Measurements from ENCODE around the gene RNF112.

RNF112 gene

GRCh38 chr17:19378416-19379360 lies 32.3 kb upstream of the RNF112 start, which contains the start of gene MAPK7 (continued):
- TF ChIP-seq PATZ1 (tag by site-specific recombination; IDR thresholded peaks at IDR 0.05) (peak; percentile 45; the same call in 1 of the 2 replicates), ZNF488 (tag by site-specific recombination; IDR thresholded peaks at IDR 0.05) (no peak), OSR2 (tag by site-specific recombination; IDR thresholded peaks at IDR 0.05) (no peak), ZFP41 (tag by site-specific recombination; IDR thresholded peaks at IDR 0.05; ENCODE audit: borderline replicate concordance) (no peak), KLF16 (tag by site-specific recombination; IDR thresholded peaks at IDR 0.05) (peak; percentile 49; the same call in 1 of the 2 replicates), ZNF692 (tag by site-specific recombination; IDR thresholded peaks at IDR 0.05) (peak; percentile 65), ZNF23 (tag by site-specific recombination; IDR thresholded peaks at IDR 0.05; ENCODE audit: borderline replicate concordance) (no peak), EGR2 (tag by site-specific recombination; IDR thresholded peaks at IDR 0.05; ENCODE audit: low read depth) (peak; percentile 6; the same call in 1 of the 2 replicates)
- TF ChIP-seq, protein P1, sequence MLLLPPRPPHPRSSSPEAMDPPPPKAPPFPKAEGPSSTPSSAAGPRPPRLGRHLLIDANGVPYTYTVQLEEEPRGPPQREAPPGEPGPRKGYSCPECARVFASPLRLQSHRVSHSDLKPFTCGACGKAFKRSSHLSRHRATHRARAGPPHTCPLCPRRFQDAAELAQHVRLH (tag by site-specific recombination; IDR thresholded peaks at IDR 0.05) = 0 out of 2 replicates have a peak, but pooled peaks have one; percentile 19
- TF ChIP-seq, protein P2, sequence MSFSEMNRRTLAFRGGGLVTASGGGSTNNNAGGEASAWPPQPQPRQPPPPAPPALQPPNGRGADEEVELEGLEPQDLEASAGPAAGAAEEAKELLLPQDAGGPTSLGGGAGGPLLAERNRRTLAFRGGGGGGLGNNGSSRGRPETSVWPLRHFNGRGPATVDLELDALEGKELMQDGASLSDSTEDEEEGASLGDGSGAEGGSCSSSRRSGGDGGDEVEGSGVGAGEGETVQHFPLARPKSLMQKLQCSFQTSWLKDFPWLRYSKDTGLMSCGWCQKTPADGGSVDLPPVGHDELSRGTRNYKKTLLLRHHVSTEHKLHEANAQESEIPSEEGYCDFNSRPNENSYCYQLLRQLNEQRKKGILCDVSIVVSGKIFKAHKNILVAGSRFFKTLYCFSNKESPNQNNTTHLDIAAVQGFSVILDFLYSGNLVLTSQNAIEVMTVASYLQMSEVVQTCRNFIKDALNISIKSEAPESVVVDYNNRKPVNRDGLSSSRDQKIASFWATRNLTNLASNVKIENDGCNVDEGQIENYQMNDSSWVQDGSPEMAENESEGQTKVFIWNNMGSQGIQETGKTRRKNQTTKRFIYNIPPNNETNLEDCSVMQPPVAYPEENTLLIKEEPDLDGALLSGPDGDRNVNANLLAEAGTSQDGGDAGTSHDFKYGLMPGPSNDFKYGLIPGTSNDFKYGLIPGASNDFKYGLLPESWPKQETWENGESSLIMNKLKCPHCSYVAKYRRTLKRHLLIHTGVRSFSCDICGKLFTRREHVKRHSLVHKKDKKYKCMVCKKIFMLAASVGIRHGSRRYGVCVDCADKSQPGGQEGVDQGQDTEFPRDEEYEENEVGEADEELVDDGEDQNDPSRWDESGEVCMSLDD (tag by site-specific recombination; IDR thresholded peaks at IDR 0.05) = 0 out of 2 replicates have a peak, but pooled peaks have one; percentile 47
- TF ChIP-seq, protein P3, sequence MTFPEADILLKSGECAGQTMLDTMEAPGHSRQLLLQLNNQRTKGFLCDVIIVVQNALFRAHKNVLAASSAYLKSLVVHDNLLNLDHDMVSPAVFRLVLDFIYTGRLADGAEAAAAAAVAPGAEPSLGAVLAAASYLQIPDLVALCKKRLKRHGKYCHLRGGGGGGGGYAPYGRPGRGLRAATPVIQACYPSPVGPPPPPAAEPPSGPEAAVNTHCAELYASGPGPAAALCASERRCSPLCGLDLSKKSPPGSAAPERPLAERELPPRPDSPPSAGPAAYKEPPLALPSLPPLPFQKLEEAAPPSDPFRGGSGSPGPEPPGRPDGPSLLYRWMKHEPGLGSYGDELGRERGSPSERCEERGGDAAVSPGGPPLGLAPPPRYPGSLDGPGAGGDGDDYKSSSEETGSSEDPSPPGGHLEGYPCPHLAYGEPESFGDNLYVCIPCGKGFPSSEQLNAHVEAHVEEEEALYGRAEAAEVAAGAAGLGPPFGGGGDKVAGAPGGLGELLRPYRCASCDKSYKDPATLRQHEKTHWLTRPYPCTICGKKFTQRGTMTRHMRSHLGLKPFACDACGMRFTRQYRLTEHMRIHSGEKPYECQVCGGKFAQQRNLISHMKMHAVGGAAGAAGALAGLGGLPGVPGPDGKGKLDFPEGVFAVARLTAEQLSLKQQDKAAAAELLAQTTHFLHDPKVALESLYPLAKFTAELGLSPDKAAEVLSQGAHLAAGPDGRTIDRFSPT (tag by site-specific recombination; IDR thresholded peaks at IDR 0.05) = peak; percentile 6; the same call in 1 of the 2 replicates
- TF ChIP-seq, protein P4, sequence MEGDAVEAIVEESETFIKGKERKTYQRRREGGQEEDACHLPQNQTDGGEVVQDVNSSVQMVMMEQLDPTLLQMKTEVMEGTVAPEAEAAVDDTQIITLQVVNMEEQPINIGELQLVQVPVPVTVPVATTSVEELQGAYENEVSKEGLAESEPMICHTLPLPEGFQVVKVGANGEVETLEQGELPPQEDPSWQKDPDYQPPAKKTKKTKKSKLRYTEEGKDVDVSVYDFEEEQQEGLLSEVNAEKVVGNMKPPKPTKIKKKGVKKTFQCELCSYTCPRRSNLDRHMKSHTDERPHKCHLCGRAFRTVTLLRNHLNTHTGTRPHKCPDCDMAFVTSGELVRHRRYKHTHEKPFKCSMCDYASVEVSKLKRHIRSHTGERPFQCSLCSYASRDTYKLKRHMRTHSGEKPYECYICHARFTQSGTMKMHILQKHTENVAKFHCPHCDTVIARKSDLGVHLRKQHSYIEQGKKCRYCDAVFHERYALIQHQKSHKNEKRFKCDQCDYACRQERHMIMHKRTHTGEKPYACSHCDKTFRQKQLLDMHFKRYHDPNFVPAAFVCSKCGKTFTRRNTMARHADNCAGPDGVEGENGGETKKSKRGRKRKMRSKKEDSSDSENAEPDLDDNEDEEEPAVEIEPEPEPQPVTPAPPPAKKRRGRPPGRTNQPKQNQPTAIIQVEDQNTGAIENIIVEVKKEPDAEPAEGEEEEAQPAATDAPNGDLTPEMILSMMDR (tag by site-specific recombination; IDR thresholded peaks at IDR 0.05) = no peak
- TF ChIP-seq, protein P5, sequence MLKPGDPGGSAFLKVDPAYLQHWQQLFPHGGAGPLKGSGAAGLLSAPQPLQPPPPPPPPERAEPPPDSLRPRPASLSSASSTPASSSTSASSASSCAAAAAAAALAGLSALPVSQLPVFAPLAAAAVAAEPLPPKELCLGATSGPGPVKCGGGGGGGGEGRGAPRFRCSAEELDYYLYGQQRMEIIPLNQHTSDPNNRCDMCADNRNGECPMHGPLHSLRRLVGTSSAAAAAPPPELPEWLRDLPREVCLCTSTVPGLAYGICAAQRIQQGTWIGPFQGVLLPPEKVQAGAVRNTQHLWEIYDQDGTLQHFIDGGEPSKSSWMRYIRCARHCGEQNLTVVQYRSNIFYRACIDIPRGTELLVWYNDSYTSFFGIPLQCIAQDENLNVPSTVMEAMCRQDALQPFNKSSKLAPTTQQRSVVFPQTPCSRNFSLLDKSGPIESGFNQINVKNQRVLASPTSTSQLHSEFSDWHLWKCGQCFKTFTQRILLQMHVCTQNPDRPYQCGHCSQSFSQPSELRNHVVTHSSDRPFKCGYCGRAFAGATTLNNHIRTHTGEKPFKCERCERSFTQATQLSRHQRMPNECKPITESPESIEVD (tag by site-specific recombination; IDR thresholded peaks at IDR 0.05) = no peak
- TF ChIP-seq, protein P6, sequence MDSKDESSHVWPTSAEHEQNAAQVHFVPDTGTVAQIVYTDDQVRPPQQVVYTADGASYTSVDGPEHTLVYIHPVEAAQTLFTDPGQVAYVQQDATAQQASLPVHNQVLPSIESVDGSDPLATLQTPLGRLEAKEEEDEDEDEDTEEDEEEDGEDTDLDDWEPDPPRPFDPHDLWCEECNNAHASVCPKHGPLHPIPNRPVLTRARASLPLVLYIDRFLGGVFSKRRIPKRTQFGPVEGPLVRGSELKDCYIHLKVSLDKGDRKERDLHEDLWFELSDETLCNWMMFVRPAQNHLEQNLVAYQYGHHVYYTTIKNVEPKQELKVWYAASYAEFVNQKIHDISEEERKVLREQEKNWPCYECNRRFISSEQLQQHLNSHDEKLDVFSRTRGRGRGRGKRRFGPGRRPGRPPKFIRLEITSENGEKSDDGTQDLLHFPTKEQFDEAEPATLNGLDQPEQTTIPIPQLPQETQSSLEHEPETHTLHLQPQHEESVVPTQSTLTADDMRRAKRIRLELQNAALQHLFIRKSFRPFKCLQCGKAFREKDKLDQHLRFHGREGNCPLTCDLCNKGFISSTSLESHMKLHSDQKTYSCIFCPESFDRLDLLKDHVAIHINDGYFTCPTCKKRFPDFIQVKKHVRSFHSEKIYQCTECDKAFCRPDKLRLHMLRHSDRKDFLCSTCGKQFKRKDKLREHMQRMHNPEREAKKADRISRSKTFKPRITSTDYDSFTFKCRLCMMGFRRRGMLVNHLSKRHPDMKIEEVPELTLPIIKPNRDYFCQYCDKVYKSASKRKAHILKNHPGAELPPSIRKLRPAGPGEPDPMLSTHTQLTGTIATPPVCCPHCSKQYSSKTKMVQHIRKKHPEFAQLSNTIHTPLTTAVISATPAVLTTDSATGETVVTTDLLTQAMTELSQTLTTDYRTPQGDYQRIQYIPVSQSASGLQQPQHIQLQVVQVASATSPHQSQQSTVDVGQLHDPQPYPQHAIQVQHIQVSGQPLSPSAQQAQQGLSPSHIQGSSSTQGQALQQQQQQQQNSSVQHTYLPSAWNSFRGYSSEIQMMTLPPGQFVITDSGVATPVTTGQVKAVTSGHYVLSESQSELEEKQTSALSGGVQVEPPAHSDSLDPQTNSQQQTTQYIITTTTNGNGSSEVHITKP (tag by site-specific recombination; IDR thresholded peaks at IDR 0.05) = peak; percentile 97

Data from HEK293 (cell line).